ENCODE data around the gene PHTF2. TPM values are rescaled to one million over a fixed set of nuclear protein-coding genes. Genes with fewer than 3 reads are reported as not detected.

PHTF2 gene
- total RNA-seq (2012; rRNA removed): 17.3 and 22.8 TPM in 2 replicates

- peak within 1 kb of the TSS; percentile 88 for H3K9ac ChIP-seq (ENCODE audit: low read depth, low read length)
- peaks cover 6% of the 10 kb centered on the region for H3K36me3 ChIP-seq (ENCODE audit: insufficient read depth, low read length)
- peak within 1 kb of the TSS; percentile 92 for H3K4me3 ChIP-seq (ENCODE audit: low read length)
- peaks cover 14% of the 10 kb centered on the region for H3K4me1 ChIP-seq (ENCODE audit: control insufficient read depth, insufficient read depth, low read length)
- no peaks in the 10 kb centered on the region for H3K27me3 ChIP-seq (ENCODE audit: control insufficient read depth, insufficient read depth, low read length)
- H3K9me3 ChIP-seq (replicated peaks; ENCODE audit: low read length): no peaks in the 10 kb centered on the region
- H3K4me2 ChIP-seq (ENCODE audit: low read length): peak within 1 kb of the TSS; percentile 94
Observed at GRCh38 chr7:77798394-77799077, at the start of gene PHTF2, which contains the start of gene TMEM60. PHTF2 (plus strand) TSS chr7:77798773. TMEM60 (minus strand) TSS chr7:77798434; CDS start chr7:77794373, 4,061 bp downstream.

DNA sequence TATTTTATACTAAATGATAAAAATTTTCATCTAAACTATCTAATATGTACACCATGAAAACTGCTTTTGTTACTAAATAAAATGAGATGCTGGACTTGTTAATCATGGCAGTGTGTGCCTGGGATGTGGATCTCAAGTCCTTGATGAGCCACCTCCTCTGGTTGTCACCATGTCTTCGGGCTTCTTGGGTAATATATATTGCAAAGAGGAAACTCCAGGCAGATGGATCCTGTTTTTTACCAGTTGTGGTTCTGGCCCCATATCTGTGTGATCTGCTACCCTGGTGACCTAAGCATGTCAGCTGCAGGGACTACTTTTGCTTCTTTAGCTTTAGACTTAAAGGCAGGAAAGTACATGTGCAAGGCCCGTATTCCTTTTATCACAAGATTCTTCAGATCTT lies 46.6 kb upstream of the PHTF2 start:
- no peak overlapping the region for H3K4me3 ChIP-seq (ENCODE audit: low read length)
- H3K4me1 ChIP-seq (ENCODE audit: control insufficient read depth, insufficient read depth, low read length): peaks cover 6% of the 10 kb centered on the region
- H3K27me3 ChIP-seq (ENCODE audit: control insufficient read depth, insufficient read depth, low read length): no peaks in the 10 kb centered on the region
- no peak overlapping the region for H3K4me2 ChIP-seq (ENCODE audit: low read length)
- H3K9ac ChIP-seq (ENCODE audit: low read depth, low read length): no peak overlapping the region
- H3K9me3 ChIP-seq (replicated peaks; ENCODE audit: low read length): no peaks in the 10 kb centered on the region
- H3K36me3 ChIP-seq (ENCODE audit: insufficient read depth, low read length): peaks cover 3% of the 10 kb centered on the region

DNA sequence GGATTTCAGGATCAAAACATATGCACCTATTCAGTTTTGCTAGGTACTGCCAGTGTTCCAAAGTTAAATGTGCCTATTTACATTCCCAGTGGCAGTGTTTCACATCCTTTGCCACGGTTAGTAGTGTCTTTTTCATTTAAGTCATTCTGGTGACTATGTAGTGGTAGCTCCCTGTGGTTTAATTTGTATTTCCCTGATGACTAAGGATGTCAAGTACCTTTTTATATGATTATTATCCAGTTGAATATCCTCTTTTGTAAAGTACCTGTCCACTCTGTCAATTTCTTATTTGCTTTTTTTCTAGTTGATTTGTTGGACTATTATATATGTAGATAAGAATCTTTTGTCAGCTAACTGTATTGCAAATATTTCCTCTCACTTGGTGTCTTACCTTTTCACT lies 45.4 kb upstream of the PHTF2 start:
- Histone ChIP-seq H3K9me3 (replicated peaks; ENCODE audit: low read length) (no peaks in the 10 kb centered on the region), H3K4me2 (ENCODE audit: low read length) (no peak overlapping the region), H3K4me3 (ENCODE audit: low read length) (no peak overlapping the region), H3K36me3 (ENCODE audit: insufficient read depth, low read length) (peaks cover 3% of the 10 kb centered on the region), H3K27me3 (ENCODE audit: control insufficient read depth, insufficient read depth, low read length) (no peaks in the 10 kb centered on the region), H3K9ac (ENCODE audit: low read depth, low read length) (no peak overlapping the region), H3K4me1 (ENCODE audit: control insufficient read depth, insufficient read depth, low read length) (peaks cover 6% of the 10 kb centered on the region)

DNA sequence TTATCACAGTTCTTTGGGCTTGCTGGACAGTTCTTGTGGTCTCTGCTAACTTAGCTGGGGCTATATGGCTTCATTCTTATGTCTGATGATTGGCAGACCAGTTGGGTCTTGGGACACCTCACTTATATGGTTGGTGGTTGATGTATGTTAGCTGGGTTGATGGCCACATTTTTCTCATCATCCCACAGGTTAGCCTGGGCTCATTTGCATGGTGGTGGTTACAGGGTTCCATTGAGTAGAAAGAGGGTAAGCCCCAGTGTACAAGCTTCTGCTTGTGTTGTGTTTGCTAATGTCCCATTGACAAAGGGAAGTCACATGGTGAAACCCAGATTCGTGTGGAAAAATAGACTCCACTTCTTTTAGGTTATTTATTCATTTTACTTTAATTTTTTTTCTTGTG lies 41.0 kb upstream of the PHTF2 start:
- no peak overlapping the region for H3K4me2 ChIP-seq (ENCODE audit: low read length)
- H3K27me3 ChIP-seq (ENCODE audit: control insufficient read depth, insufficient read depth, low read length): no peaks in the 10 kb centered on the region
- H3K9me3 ChIP-seq (replicated peaks; ENCODE audit: low read length): no peaks in the 10 kb centered on the region
- H3K9ac ChIP-seq (ENCODE audit: low read depth, low read length): no peak overlapping the region
- H3K36me3 ChIP-seq (ENCODE audit: insufficient read depth, low read length): no peaks in the 10 kb centered on the region
- peaks cover 6% of the 10 kb centered on the region for H3K4me1 ChIP-seq (ENCODE audit: control insufficient read depth, insufficient read depth, low read length)
- H3K4me3 ChIP-seq (ENCODE audit: low read length): no peak overlapping the region

GRCh38 chr7:77759294-77759889 lies 39.2 kb upstream of the PHTF2 start:
- Histone ChIP-seq H3K4me1 (ENCODE audit: control insufficient read depth, insufficient read depth, low read length) (no peaks in the 10 kb centered on the region), H3K9me3 (replicated peaks; ENCODE audit: low read length) (no peaks in the 10 kb centered on the region), H3K4me2 (ENCODE audit: low read length) (peak overlapping the region; percentile 61), H3K36me3 (ENCODE audit: insufficient read depth, low read length) (no peaks in the 10 kb centered on the region), H3K27me3 (ENCODE audit: control insufficient read depth, insufficient read depth, low read length) (no peaks in the 10 kb centered on the region), H3K4me3 (ENCODE audit: low read length) (no peak overlapping the region), H3K9ac (ENCODE audit: low read depth, low read length) (peak overlapping the region; percentile 28)

- Histone ChIP-seq H3K4me1 (ENCODE audit: control insufficient read depth, insufficient read depth, low read length) (no peaks in the 10 kb centered on the region), H3K9ac (ENCODE audit: low read depth, low read length) (no peak overlapping the region), H3K4me3 (ENCODE audit: low read length) (no peak overlapping the region), H3K9me3 (replicated peaks; ENCODE audit: low read length) (no peaks in the 10 kb centered on the region), H3K36me3 (ENCODE audit: insufficient read depth, low read length) (no peaks in the 10 kb centered on the region), H3K27me3 (ENCODE audit: control insufficient read depth, insufficient read depth, low read length) (no peaks in the 10 kb centered on the region), H3K4me2 (ENCODE audit: low read length) (no peak overlapping the region)
Observed at GRCh38 chr7:77760809-77761453, 37.6 kb upstream of the PHTF2 start.

- no peaks in the 10 kb centered on the region for H3K4me1 ChIP-seq (ENCODE audit: control insufficient read depth, insufficient read depth, low read length)
- H3K9me3 ChIP-seq (replicated peaks; ENCODE audit: low read length): no peaks in the 10 kb centered on the region
- no peak overlapping the region for H3K9ac ChIP-seq (ENCODE audit: low read depth, low read length)
- no peak overlapping the region for H3K4me2 ChIP-seq (ENCODE audit: low read length)
- no peaks in the 10 kb centered on the region for H3K36me3 ChIP-seq (ENCODE audit: insufficient read depth, low read length)
- no peaks in the 10 kb centered on the region for H3K27me3 ChIP-seq (ENCODE audit: control insufficient read depth, insufficient read depth, low read length)
- H3K4me3 ChIP-seq (ENCODE audit: low read length): no peak overlapping the region
Observed at GRCh38 chr7:77765481-77765880, 33.1 kb upstream of the PHTF2 start.

DNA sequence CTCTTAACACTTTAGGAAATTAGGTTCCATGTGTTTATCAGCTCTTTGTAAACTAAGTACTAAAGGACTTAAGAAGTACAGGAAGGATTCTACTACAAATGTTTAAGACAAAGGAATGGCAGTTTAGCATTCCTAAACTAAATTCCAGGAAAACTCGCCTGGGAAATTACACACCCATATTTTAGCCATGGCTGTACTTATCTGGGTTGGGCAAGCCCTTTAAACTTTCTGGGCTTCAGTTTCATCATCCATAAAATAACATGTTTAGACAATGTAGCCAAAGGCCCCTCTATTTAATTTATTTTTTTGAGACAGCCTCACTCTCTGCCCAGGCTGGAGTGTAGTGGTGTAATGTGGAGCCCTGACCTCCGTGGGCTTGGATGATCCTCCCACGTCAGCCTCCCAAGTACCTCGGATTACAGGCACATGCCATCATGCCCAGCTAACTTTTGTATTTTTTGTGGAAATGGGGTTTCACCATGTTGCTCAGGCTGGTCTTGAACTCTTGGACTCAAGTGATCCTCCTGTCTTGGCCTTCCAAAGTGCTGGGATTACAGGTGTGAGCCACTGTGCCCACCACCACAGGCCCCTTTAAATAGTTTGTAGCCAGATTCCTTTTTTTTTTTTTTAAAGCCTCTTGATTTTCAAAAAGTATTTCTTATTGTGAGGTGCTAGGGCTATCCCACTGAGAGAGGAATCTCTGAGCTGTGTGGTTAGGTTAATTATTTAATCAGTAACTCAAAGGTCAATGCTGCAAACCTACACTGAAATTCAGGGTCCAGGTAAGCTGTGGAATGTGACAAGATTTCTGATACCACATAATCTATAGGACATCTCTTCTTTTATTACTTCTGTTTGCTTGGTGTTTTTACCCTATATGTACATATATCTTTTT lies 32.4 kb upstream of the PHTF2 start:
- Histone ChIP-seq H3K4me2 (ENCODE audit: low read length) (no peak overlapping the region), H3K36me3 (ENCODE audit: insufficient read depth, low read length) (no peaks in the 10 kb centered on the region), H3K9me3 (replicated peaks; ENCODE audit: low read length) (no peaks in the 10 kb centered on the region), H3K4me1 (ENCODE audit: control insufficient read depth, insufficient read depth, low read length) (no peaks in the 10 kb centered on the region), H3K9ac (ENCODE audit: low read depth, low read length) (no peak overlapping the region), H3K4me3 (ENCODE audit: low read length) (no peak overlapping the region), H3K27me3 (ENCODE audit: control insufficient read depth, insufficient read depth, low read length) (no peaks in the 10 kb centered on the region)

DNA sequence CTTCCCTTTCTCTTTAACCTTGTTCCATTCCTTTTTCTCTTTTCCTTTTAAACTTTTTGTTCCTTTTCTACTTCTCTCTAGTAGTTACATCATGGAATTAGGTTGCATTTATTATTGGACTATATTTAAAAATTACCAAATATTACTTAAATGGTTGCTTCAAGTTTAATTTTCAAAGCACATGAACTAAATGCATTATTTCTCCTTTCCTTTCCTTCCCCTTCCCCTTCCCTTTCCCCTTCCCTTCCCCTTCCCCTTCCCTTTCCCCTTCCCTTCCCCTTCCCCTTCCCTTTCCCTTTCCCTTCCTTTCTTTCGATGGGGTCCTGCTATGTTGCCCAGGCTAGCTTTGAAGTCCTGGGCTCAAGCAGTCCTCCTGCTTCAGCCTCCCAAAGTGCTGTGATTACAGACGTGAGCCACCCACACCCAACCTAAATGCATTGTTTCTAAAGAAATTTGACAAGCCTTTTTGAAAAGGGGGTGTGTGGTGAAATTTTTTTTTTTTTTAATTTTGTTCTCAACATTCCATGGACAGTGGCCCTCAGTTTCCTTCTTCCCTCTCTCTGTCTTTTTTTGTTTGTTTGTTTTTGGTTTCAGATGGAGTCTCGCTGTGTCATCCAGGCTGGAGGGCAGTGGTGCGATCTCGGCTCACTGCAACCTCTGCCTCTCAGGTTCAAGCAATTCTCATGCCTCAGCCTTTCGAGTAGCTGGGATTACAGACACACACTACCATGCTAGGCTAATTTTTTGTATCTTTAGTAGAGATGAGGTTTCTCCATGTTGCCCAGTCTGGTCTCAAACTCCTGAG lies 31.6 kb upstream of the PHTF2 start:
- Histone ChIP-seq H3K27me3 (ENCODE audit: control insufficient read depth, insufficient read depth, low read length) (no peaks in the 10 kb centered on the region), H3K9ac (ENCODE audit: low read depth, low read length) (no peak overlapping the region), H3K4me3 (ENCODE audit: low read length) (no peak overlapping the region), H3K4me2 (ENCODE audit: low read length) (no peak overlapping the region), H3K36me3 (ENCODE audit: insufficient read depth, low read length) (no peaks in the 10 kb centered on the region), H3K4me1 (ENCODE audit: control insufficient read depth, insufficient read depth, low read length) (no peaks in the 10 kb centered on the region), H3K9me3 (replicated peaks; ENCODE audit: low read length) (no peaks in the 10 kb centered on the region)

DNA sequence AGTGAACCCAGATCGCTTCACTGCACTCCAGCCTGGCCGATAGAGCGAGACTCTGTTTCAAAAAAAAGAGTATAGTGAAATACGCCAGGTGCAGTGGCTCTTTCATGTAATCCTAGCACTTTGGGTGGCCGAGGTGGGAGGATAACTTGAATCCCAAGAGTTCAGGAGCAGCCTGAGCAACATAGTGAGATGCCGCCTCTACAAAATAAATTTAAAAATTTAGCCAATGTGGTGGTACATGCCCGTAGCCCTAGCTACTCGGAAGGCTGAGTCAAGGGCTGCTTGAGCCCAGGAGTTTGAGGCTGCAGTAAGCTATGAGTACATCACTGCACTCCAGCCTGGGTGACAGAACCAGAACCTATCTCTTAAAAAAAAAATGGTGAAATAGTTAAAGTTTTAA lies 28.3 kb upstream of the PHTF2 start:
- peaks cover 3% of the 10 kb centered on the region for H3K36me3 ChIP-seq (ENCODE audit: insufficient read depth, low read length)
- H3K9me3 ChIP-seq (replicated peaks; ENCODE audit: low read length): no peaks in the 10 kb centered on the region
- no peaks in the 10 kb centered on the region for H3K4me1 ChIP-seq (ENCODE audit: control insufficient read depth, insufficient read depth, low read length)
- H3K27me3 ChIP-seq (ENCODE audit: control insufficient read depth, insufficient read depth, low read length): no peaks in the 10 kb centered on the region
- no peak overlapping the region for H3K9ac ChIP-seq (ENCODE audit: low read depth, low read length)
- H3K4me2 ChIP-seq (ENCODE audit: low read length): no peak overlapping the region
- no peak overlapping the region for H3K4me3 ChIP-seq (ENCODE audit: low read length)
